Measurements from ENCODE around the gene GABRA5.
"Not testable (repeated sequence)": the region's sequence is repeated elsewhere in the genome, so short reads cannot be mapped to it uniquely, and the experiment has no call there.

GABRA5 gene

GRCh38 chr15:26879706-26880105 is 12.8 kb downstream of the GABRA5 start:
- no peak for DNase-seq

- no peak for DNase-seq
These were observed 15.2 kb downstream of the GABRA5 start for GRCh38 chr15:26882112-26882511.

DNA sequence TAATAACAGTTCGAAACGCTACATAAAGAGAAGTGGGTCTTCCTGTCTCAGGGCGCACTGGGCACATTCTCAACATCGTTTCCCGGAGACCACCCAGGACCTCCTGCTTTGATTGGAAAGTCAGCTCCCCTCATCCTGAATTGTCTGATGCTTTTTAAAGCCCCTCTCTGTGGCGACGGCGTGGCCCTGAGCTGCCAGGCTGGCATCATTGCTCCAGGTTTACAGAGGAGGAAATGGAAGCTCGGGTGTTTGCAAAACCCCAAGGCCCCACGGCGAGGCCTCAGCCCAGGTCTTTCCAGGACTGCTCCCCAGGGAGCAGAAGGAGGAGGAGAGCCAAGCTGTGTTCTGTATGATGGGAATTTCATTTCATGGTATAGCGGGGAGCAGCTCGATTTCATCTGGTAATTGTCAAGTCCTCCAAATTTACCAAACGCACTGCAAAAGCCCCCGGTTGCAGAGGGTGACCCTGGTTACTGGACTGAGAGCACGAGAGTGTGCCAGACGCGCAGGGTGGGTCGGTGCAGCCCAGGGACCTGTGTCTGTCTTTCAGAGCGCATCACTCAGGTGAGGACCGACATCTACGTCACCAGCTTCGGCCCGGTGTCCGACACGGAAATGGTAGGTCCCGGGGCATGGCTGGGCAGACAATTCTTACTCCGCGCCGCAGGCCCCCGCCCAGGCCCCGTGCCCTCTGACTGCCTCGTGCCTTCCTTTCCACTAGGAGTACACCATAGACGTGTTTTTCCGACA is 15.9 kb downstream of the GABRA5 start:
- DNase-seq, result no peak

- no peak for DNase-seq
These were observed 16.6 kb downstream of the GABRA5 start for GRCh38 chr15:26883466-26883865.

DNA sequence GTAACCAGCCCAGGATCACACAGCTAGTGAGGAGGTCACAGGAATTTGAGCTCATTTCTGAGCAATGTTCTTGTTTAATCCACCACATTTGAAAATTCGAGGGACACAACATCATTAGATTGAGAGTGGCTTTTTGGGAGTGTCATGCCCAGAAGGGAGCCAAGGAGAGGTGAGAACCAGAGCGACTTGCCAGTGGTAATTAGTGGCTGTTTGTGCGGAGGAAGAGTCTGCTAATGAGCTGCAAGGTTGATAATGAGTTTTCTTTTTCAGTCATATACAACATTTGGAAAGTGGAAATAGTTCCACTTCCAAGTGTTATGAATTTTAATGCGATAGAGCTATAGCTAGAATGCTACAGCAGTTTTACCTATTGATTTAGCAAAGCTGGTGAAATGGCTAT is 19.7 kb downstream of the GABRA5 start:
- DNase-seq, result no peak

DNA sequence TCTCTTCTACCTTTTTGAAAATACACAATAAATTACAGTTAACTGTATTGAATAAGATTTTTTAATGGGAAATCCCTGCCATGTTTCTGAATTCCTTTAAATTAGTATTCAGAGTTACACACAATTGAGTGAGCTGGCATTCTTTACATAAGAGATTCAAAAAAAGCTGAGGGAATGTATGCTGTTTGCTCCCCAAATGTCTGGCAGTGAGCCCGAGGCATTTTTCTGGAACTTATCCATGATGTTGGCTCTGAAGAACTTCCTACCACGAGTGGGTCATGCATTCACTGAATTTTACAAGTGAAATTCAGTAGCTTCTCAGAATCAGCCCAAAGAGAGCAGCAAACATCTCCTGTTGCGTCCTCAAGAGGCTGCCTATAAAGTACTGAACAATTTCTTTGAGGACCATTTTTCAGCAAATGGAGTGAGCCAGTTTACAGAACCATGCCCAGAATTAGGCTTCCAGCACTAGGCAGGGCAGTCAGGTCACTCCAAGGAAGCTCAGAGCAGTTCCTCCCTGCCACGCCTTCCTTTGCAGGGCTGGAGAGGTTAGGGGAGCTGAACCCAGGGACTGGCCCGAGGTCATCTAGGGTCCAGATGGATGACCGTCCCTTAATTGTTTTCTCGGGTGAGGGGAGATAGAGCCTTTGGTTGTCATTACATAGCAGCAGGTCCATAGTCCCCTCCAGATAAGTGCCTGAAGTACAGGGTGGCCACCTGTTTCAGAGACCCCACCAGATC is 21.2 kb downstream of the GABRA5 start:
- no peak for DNase-seq

GRCh38 chr15:26888761-26889160 is 21.9 kb downstream of the GABRA5 start:
- DNase-seq, result no peak

DNA sequence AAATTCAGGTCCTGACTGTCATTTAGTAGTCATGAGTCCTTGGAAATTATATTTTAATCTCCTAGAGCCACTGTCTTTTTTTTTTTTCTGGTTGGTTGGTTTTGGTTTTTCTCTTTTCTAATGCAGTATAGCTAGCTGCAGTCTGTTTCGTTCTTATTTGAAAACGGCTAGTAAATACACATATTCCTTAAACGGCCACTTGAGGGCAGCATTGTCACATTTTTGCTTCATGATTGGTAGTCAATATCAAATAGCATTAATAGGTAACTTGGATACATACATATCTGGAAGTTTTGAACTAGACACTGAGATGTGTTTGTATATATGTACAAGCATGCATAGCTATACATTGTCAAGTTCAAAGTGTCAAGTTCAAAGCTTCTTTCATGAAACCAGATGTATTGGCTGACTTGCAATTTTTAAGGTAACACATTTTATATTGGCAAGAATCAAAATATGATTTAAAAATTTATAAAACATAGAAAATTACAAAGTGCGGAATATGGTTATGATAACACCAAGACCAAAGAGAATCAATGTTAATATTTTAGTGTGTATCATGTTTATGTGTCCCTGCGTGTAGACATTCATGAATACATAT is 22.5 kb downstream of the GABRA5 start:
- DNase-seq, result peak; percentile 10 to 23

GRCh38 chr15:26890451-26890850 is 23.6 kb downstream of the GABRA5 start:
- no peak for DNase-seq

DNA sequence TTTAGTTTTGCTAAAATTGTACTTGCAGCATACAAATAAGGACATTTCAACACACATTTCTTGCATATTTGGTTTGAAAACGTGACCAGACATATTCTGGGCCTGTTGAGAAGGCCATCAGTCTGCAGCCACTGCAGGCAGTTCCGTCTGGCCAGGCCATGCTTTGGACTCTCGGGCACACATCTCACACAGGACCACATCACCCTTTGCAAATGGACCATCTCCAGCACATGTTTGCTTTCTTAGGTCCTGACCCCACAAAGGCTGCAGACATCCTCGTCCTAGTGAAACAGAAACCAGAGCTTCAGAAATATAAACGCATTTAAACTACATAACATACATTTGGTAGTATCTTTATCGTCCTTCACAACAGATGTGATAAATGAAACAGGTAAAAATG is 24.1 kb downstream of the GABRA5 start:
- no peak for DNase-seq

- no peak for DNase-seq
These were observed 24.8 kb downstream of the GABRA5 start for GRCh38 chr15:26891448-26892181.

DNA sequence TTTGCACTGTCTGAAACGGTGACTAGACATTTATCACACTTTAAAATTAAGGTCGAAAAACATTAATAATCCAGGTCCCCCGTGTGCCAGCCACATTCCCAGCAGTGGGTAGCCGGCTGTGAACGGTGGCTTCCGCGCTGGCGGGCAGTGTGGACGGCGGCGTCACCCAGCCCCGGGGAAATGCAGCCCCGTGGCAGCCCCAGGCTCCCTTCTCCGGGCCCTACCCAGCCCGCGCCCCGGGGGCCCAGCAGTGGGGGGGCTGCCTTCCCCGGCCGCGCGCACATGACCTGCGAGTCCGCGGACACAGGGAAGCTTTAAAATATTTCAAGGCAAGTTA is 25.3 kb downstream of the GABRA5 start:
- no peak for DNase-seq

DNA sequence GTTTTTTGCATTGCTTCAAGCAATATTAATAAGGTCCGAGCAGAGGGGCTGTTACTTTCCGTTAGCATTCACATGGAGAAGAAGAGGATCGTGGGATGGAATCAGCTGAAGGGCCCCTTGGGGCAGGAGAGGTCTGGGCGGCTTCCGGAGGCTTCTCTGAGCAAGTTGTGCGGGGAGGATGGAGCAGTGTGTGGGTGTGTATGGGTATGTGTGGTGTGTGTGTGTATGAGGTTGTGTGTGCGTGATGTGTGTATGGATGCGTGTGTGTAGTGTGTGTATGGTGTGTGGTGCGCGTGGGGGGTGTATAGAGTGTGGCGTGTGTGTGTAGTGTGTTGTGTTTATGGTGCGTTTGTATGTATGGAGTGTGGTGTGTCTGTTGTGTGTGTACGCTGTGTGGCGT is 25.8 kb downstream of the GABRA5 start:
- DNase-seq, result no peak

GRCh38 chr15:26893351-26894065 is 26.6 kb downstream of the GABRA5 start:
- no peak for DNase-seq

- no peak for DNase-seq
These were observed 27.3 kb downstream of the GABRA5 start for GRCh38 chr15:26894181-26894580.

GRCh38 chr15:26895346-26895745 is 28.5 kb downstream of the GABRA5 start:
- not testable (repeated sequence) for DNase-seq

- no peak for DNase-seq
These were observed 32.8 kb downstream of the GABRA5 start for GRCh38 chr15:26899658-26900057.

DNA sequence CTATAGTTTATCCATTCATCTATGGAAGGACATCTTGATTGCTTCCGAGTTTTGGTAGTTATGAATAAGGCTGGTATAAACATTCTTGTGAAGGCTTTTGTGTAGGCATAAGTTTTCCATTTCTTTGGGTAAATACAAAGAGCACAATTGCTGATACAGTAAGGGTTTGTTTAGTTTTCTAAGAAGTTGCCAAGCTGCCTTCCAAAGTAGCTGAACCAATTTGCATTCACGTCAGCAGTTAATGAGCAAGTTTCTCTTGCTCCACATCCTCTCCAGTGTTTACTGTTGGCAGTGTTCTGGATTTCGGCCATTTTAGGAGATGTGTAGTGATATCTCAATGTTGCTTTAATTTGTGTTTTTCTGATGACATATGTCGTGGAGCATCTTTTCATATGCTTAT is 34.2 kb downstream of the GABRA5 start:
- no peak for DNase-seq

- DNase-seq, result no peak
These were observed 43.9 kb downstream of the GABRA5 start for GRCh38 chr15:26910715-26911114.

GRCh38 chr15:26921433-26921832 is 54.6 kb downstream of the GABRA5 start:
- no peak for DNase-seq

DNA sequence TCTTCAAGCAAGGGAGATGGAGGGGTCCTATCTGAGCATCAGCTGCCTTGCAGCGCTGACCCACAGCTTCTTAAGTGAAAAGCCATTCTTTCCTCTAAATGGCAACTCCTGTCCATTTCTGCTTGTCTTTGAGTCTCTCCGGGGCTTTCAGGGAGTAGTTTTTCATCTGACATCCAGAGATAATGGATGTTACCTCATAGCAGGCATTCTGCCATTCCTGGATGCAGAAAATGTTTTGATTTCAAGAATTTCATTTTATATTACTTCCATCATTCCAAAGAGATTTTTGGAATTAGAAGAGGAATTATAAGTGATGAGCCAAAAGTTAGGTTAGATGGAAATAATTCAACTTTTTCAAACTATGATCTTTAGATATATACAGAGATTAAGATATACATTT is 59.2 kb downstream of the GABRA5 start:
- DNase-seq, result no peak

GRCh38 chr15:26928051-26928450 is 61.2 kb downstream of the GABRA5 start:
- no peak for DNase-seq

DNA sequence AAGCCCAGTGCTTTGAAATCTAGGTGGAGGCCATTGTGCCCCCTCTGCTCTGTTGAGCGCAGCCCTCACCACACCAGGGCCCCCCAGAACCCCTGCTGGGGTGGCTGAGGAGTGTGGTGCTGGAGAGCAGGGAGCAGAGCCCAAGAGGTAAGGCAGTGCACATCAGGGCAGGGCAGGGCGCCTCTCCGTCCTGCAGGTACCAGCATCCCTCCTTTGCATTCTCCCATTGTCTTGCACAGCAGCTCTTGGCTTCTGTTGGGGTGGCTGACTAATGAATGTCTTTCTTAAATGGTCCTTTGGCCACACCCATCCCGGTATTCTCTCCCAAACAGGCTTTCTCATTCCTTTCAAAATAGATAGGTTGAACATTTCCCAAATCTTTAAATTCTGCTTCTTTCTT is 62.7 kb downstream of the GABRA5 start:
- DNase-seq, result no peak
